Neural progenitor cell (in vitro differentiated cells): Measurements from ENCODE around the gene TOX2. TPM values are rescaled to one million over a fixed set of nuclear protein-coding genes. Genes with fewer than 3 reads are reported as not detected.

Source experiments
- DNase-seq: peaks from one replicate; pipeline ENCODE4 v3.0.0-alpha.2; 2016; ENCODE audit warnings: low spot score
- H2AFZ ChIP-seq: fragments of 200-600 bp; sonication (generic); replicated peaks from 2 replicates; pipeline ENCODE4 v1.6.1; 2016; ENCODE audit warnings: antibody characterized with exemption
- H3F3A ChIP-seq: fragments of 200-600 bp; sonication (generic); 2 replicates; pipeline ENCODE4 v1.6.1; 2016; ENCODE audit warnings: antibody characterized with exemption, low read depth
- H3K27ac ChIP-seq: fragments of 200-600 bp; sonication (generic); 2 replicates; pipeline ENCODE4 v1.5.1; 2016; ENCODE audit warnings: mild to moderate bottlenecking
- H3K27me3 ChIP-seq: fragments of 200-600 bp; sonication (generic); 2 replicates; pipeline ENCODE4 v1.6.1; 2016; ENCODE audit warnings: mild to moderate bottlenecking, moderate library complexity
- H3K36me3 ChIP-seq: fragments of 200-600 bp; sonication (generic); 2 replicates; pipeline ENCODE4 v1.5.1; 2016
- H3K4me1 ChIP-seq: fragments of 200-600 bp; sonication (generic); 2 replicates; pipeline ENCODE4 v1.6.1; 2016; ENCODE audit warnings: mixed run types
- H3K4me2 ChIP-seq: fragments of 200-600 bp; sonication (generic); 2 replicates; pipeline ENCODE4 v1.6.1; 2016
- H3K4me3 ChIP-seq: fragments of 200-600 bp; sonication (generic); 2 replicates; pipeline ENCODE4 v1.5.1; 2016
- H3K79me2 ChIP-seq: fragments of 200-600 bp; sonication (generic); 2 replicates; pipeline ENCODE4 v1.6.1; 2016; ENCODE audit warnings: low read depth
- H3K9ac ChIP-seq: fragments of 200-600 bp; sonication (generic); 2 replicates; pipeline ENCODE4 v1.6.1; 2016
- H3K9me3 ChIP-seq: fragments of 200-600 bp; sonication (generic); 2 replicates; pipeline ENCODE4 v1.5.1; 2016; ENCODE audit warnings: low read depth
- H4K20me1 ChIP-seq: fragments of 200-600 bp; sonication (generic); 2 replicates; pipeline ENCODE4 v1.6.1; 2016; ENCODE audit warnings: low read depth
- H3K27ac Mint-ChIP-seq: 3 replicates; pipeline ENCODE4 v1.8.0; 2021; ENCODE audit warnings: mixed read lengths
- H3K27me3 Mint-ChIP-seq: 2 replicates; pipeline ENCODE4 v1.8.0; 2022; ENCODE audit warnings: low read depth, mild to moderate bottlenecking, inconsistent platforms, moderate library complexity, mixed read lengths; ENCODE audit not compliant: insufficient read depth
- H3K36me3 Mint-ChIP-seq: 3 replicates; pipeline ENCODE4 v1.8.0; 2021; ENCODE audit warnings: mixed read lengths
- H3K4me1 Mint-ChIP-seq: 3 replicates; pipeline ENCODE4 v1.8.0; 2021; ENCODE audit warnings: mixed read lengths
- H3K4me3 Mint-ChIP-seq: 3 replicates; pipeline ENCODE4 v1.8.0; 2021; ENCODE audit warnings: mild to moderate bottlenecking, moderate library complexity, mixed read lengths
- H3K9me3 Mint-ChIP-seq: 3 replicates; pipeline ENCODE4 v1.8.0; 2020; ENCODE audit warnings: mixed read lengths
- EZH2 ChIP-seq: fragments of 200-600 bp; sonication (generic); IDR thresholded peaks from 2 replicates; pipeline ENCODE4 v1.6.1; 2017; ENCODE audit warnings: antibody characterized with exemption, mild to moderate bottlenecking, moderate library complexity
- EZH2phosphoT487 ChIP-seq: fragments of 200-600 bp; sonication (generic); IDR thresholded peaks from 2 replicates; pipeline ENCODE4 v1.6.1; 2017; ENCODE audit warnings: antibody characterized with exemption
- total RNA-seq: library from RNA; depleted of rRNA; stranded (reverse); fragments of >200 nt; gene quantifications from 2 replicates; pipeline ENCODE4 v1.2.3, GENCODE V29; 2015; ENCODE audit warnings: low replicate concordance
- TF ChIP-seq, protein P1 (sequence below): fragments of 200-600 bp; sonication (generic); IDR thresholded peaks from 2 replicates; pipeline ENCODE4 v1.5.1; 2017; ENCODE audit warnings: antibody characterized with exemption, mild to moderate bottlenecking

TOX2 gene
- total RNA-seq, 1 donor from 2014 or later, result not detected

DNA sequence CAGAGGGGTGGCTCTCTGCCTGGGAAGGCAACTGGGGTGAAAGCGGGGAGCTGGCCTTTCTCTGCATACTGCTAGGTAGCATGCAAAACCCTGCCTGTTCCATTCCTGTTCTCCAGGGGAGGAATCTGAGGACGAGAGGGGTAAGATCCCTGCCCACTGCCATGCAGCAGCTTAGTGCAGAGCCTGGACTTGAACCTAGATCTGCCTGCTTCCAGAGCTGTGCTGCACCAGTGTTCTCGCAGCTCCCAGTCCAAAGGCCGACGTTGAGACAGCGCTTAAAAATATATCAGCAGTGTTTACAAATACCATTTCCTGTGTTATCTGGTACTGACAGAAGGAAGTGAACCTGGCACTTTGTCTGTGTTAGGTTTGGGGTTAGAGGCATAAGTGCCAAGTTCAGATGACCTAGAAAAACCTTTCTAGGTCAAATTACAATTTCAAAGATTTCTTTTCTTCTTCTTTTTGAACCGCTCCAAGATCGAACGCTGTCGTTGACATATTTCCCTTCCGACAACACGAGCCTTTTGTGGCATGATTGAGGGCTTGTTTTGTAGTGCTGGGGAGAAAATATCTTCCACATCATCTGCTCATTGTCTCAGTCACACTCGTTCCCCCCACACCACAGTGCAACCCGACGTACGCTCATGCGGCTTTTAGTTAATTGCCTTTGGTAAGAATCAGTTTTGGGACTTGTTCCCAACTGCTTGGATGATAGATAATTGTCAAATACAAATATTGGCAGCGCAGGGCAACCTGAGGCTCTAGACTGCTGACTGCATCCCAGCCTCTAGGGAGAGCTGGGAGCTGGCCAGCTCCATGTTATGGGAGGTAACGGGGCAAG is 44.6 kb downstream of the TOX2 start:
- H3K27me3 Mint-ChIP-seq, result peaks cover 4% of the 10 kb centered on the region
- H4K20me1 ChIP-seq, result no peaks in the 10 kb centered on the region

DNA sequence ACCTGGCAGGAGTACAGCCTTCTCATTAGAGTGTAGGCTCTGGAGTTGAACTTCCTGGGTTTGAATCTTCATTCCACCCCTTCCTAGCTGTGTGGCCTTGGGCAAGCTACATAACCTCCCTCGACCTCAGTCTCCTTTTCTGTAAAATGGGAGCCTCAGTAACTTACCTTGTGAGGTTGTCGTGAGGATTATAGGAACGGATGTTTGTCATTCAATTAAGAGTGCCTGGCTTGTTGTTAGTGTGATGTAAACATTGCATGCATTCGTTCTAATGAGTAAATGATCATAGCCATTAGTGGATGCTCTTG is 45.2 kb downstream of the TOX2 start:
- Mint-ChIP-seq H3K27me3 (peaks cover 4% of the 10 kb centered on the region), H3K9me3 (no peaks in the 10 kb centered on the region), H3K27ac (no peak overlapping the region), H3K4me3 (no peak overlapping the region), H3K36me3 (no peaks in the 10 kb centered on the region), H3K4me1 (peaks cover 14% of the 10 kb centered on the region)
- TF ChIP-seq EZH2, result no peak
- no peak overlapping the region for H2AFZ ChIP-seq
- no peaks in the 10 kb centered on the region for H4K20me1 ChIP-seq
- DNase-seq, result no peak
- H3K4me1 ChIP-seq, result no peaks in the 10 kb centered on the region
- no peaks in the 10 kb centered on the region for H3K79me2 ChIP-seq
- H3K4me3 ChIP-seq, result no peak overlapping the region
- no peak overlapping the region for H3K4me2 ChIP-seq
- no peak overlapping the region for H3K9ac ChIP-seq
- H3K9me3 ChIP-seq, result no peaks in the 10 kb centered on the region
- H3F3A ChIP-seq, result no peaks in the 10 kb centered on the region
- H3K36me3 ChIP-seq, result no peaks in the 10 kb centered on the region
- no peak overlapping the region for H3K27ac ChIP-seq
- H3K27me3 ChIP-seq, result no peaks in the 10 kb centered on the region

More for the DNA sequence above, 44.6 kb downstream of the TOX2 start:
- Mint-ChIP-seq H3K27ac (no peak overlapping the region), H3K4me3 (no peak overlapping the region), H3K4me1 (peaks cover 18% of the 10 kb centered on the region), H3K9me3 (no peaks in the 10 kb centered on the region), H3K36me3 (no peaks in the 10 kb centered on the region)
- Histone ChIP-seq H3K4me1 (no peaks in the 10 kb centered on the region), H2AFZ (no peak overlapping the region), H3F3A (no peaks in the 10 kb centered on the region), H3K4me2 (no peak overlapping the region), H3K4me3 (no peak overlapping the region), H3K27me3 (no peaks in the 10 kb centered on the region), H3K9ac (no peak overlapping the region), H3K27ac (no peak overlapping the region), H3K36me3 (no peaks in the 10 kb centered on the region), H3K9me3 (no peaks in the 10 kb centered on the region), H3K79me2 (no peaks in the 10 kb centered on the region)
- DNase-seq, result no peak
- TF ChIP-seq, protein P1, sequence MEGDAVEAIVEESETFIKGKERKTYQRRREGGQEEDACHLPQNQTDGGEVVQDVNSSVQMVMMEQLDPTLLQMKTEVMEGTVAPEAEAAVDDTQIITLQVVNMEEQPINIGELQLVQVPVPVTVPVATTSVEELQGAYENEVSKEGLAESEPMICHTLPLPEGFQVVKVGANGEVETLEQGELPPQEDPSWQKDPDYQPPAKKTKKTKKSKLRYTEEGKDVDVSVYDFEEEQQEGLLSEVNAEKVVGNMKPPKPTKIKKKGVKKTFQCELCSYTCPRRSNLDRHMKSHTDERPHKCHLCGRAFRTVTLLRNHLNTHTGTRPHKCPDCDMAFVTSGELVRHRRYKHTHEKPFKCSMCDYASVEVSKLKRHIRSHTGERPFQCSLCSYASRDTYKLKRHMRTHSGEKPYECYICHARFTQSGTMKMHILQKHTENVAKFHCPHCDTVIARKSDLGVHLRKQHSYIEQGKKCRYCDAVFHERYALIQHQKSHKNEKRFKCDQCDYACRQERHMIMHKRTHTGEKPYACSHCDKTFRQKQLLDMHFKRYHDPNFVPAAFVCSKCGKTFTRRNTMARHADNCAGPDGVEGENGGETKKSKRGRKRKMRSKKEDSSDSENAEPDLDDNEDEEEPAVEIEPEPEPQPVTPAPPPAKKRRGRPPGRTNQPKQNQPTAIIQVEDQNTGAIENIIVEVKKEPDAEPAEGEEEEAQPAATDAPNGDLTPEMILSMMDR, result no peak
- no peak for TF ChIP-seq EZH2
- no peak for TF ChIP-seq EZH2phosphoT487

DNA sequence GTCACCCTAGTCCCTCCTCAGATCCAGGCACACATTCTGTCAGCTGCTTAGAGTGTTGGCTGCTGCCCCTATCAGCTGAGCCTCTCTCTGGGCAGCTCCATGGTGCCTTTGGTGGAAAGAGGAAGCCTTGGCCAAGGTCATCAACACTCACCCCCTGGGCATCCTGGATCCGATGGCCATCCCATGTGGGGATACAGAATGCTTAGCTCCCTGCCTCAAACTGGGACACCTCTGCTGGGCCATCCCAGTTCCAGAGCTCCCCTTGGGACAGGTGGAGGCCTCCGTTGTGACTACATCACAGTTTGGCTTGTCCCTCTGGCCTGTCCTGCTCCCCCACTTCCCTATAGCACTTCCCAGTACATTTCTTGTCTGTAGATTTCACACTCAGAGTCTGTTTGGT is 45.6 kb downstream of the TOX2 start:
- Mint-ChIP-seq H3K9me3 (no peaks in the 10 kb centered on the region), H3K36me3 (no peaks in the 10 kb centered on the region), H3K27me3 (peaks cover 6% of the 10 kb centered on the region), H3K27ac (no peak overlapping the region), H3K4me1 (peaks cover 10% of the 10 kb centered on the region), H3K4me3 (no peak overlapping the region)
- Histone ChIP-seq H3K27me3 (no peaks in the 10 kb centered on the region), H3K4me3 (no peak overlapping the region), H3K27ac (no peak overlapping the region), H3K9ac (no peak overlapping the region), H4K20me1 (no peaks in the 10 kb centered on the region), H3K36me3 (no peaks in the 10 kb centered on the region), H2AFZ (no peak overlapping the region), H3K9me3 (no peaks in the 10 kb centered on the region), H3K4me1 (no peaks in the 10 kb centered on the region), H3K4me2 (no peak overlapping the region), H3F3A (no peaks in the 10 kb centered on the region), H3K79me2 (no peaks in the 10 kb centered on the region)
- TF ChIP-seq EZH2phosphoT487 (no peak), EZH2 (no peak)
- TF ChIP-seq, protein P1, result no peak
- DNase-seq, result no peak

DNA sequence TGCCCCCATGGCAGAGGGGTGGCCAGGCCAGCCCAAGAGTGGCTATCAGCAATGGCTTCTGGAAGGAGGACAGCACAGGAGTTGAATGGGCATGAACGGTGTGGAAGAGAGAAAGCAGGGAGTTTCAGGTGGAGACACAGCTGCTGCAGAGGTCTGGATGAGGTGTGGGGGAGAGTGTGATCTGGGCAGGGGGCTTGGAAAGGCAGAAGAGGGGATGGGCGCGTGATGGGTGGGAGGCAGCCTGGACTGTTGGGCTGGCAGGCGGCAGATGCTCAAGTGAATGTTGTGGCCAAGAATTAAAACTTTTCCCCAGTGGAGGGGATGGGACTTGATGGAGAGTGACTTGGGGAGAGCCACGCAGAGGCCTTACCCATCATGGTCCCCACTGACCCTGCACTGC is 46.5 kb downstream of the TOX2 start:
- no peaks in the 10 kb centered on the region for H3K9me3 ChIP-seq
- no peak overlapping the region for H3K4me3 ChIP-seq
- no peak overlapping the region for H3K4me3 Mint-ChIP-seq
- no peak for DNase-seq
- H3K79me2 ChIP-seq, result no peaks in the 10 kb centered on the region
- H3K27me3 ChIP-seq, result no peaks in the 10 kb centered on the region
- H2AFZ ChIP-seq, result no peak overlapping the region
- no peaks in the 10 kb centered on the region for H3F3A ChIP-seq
- H4K20me1 ChIP-seq, result no peaks in the 10 kb centered on the region
- no peaks in the 10 kb centered on the region for H3K9me3 Mint-ChIP-seq
- no peak overlapping the region for H3K4me2 ChIP-seq
- no peaks in the 10 kb centered on the region for H3K36me3 ChIP-seq
- peaks cover 2% of the 10 kb centered on the region for H3K4me1 Mint-ChIP-seq
- no peaks in the 10 kb centered on the region for H3K4me1 ChIP-seq
- no peaks in the 10 kb centered on the region for H3K36me3 Mint-ChIP-seq
- H3K27ac ChIP-seq, result no peak overlapping the region
- H3K27me3 Mint-ChIP-seq, result peaks cover 6% of the 10 kb centered on the region
- H3K9ac ChIP-seq, result no peak overlapping the region
- no peak for TF ChIP-seq EZH2phosphoT487
- TF ChIP-seq, protein P1, result no peak
- no peak for TF ChIP-seq EZH2
- no peak overlapping the region for H3K27ac Mint-ChIP-seq
